ENCODE results near the gene SHROOM4. TPM values are rescaled to one million over a fixed set of nuclear protein-coding genes. Genes with fewer than 3 reads are reported as not detected.

SHROOM4 gene
- total RNA-seq, 1 donor from 2014 or later: 1.7 TPM

DNA sequence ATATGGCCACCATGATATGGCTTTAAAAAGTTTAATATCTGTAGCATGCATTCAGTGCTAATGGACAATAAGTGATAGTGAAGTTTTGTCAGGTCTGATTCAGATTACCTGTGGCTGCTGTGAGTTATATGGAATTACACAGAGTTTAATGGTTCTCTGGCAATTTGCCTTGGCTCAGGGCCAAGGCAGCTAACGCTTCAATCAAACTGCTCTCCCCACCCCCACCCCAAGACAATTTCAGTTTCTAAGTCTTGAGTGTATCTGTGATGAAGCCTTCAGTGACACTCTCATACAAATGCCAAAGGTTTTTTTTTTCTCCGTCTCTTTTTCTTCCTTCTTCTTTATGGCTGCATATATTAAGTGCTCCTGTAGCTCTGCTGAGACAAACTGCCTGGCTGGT lies 106.6 kb downstream of the SHROOM4 start:
- no peak for DNase-seq

DNA sequence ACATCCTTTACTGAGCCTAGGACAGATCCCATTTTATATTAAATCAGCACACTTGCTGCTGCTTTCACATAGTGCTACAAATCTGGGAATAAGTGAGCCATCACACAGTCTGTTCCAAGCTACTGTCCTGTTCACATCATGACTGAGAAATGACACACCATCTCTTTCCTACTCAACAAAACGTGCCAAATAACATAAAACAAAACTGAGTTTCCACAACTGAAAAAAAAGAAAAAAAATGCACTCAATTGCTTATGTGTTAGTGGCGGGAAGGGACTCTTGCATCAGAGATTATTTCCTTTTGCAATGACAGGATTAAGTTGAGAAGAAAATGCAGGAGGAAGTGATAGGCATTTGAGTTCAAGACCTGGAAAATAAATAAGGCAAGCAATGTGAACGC lies 109.0 kb downstream of the SHROOM4 start:
- no peak for DNase-seq

DNA sequence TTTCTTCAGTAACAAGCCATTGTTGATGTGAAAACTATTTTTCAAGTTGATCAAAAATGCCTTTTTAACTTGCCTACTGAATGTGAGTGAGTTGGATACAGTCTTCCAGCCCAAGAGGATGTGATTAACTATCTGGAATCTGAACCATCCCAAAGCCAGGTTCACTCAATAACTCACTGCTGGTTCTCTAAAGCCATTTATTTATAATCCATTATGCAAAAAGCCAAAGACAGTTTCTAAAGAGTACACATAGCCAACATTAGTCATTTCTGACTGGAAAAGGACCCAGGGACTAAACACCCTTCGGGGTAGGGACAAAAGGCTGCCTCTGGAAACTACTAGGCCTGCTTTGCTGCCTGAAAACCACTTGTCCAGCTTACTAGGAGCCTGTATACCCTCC lies 109.6 kb downstream of the SHROOM4 start:
- DNase-seq: no peak

DNA sequence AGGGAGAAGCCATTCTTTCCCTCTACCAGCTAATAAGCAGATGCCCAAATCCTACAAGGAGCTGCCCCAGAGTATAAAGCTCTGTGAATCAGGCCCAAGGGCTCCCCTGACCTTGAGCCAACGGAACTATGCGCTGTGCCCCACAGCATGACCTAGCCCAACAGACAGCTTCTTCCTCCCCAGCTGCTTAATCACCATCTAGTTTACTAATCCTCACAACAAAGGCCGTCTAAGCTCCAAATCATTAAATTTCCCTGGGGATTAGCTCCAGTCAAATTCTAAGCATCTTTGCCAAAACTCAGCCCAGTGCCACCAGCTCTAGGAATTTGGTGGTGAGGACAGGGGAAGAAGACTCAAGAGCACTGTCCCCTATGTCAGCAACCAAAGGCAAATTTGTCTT lies 113.1 kb downstream of the SHROOM4 start:
- DNase-seq: no peak

DNA sequence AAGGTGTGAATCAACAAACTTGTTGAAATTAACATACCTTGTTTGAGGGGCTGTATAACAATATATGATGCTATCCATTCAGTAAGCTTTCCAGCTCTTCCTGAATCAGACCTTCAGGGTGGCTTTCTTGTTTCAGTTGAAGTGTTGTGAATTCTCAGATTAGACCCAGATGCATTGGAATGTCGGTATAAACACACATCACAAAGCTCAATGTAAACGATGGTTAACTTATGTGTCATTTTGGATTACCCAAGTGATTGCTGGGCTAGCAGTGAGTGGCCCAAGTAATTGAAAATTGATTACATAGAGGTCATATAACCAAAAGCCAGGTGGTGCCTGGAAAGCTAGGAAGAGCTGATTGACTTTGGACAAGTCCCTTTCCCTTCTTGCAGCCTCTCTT lies 115.0 kb downstream of the SHROOM4 start:
- no peak for DNase-seq

DNA sequence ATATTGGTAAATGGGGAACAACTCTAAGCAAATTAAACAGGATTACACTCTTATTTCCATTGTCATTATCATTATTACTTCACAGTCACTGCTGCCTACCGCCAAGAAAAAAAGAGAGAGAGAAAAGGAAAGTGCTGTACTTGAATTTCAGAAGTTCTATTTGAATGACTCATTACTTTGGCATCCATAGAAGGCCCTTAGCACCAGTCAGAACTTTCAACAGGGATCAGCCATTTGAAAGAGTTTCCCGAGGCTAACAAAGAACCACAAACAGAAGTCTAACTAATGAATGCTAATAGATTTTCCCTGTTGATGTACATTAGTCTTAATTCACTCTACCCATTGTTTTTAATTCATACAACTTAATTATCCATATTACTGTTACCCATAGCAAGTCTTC lies 116.3 kb downstream of the SHROOM4 start:
- no peak for DNase-seq

DNA sequence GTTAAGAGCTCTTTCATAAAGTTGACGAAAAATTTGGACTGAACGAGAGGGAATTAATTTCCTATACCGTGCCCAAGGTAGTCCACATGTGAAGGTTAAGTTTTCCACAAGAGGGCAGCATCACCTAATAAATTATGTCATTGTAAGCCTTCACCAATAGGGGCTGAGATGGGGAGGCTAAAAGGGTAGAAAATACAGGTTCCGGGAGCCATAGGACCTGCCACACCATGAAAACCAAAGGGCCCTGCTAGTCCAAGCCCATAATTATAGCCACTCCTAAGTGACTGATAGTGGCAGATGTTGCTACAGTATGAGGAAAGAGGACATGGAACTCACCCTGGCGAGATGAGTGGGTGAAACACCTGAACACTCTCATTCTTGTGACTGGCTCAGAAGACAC lies 122.2 kb downstream of the SHROOM4 start:
- DNase-seq: no peak

DNA sequence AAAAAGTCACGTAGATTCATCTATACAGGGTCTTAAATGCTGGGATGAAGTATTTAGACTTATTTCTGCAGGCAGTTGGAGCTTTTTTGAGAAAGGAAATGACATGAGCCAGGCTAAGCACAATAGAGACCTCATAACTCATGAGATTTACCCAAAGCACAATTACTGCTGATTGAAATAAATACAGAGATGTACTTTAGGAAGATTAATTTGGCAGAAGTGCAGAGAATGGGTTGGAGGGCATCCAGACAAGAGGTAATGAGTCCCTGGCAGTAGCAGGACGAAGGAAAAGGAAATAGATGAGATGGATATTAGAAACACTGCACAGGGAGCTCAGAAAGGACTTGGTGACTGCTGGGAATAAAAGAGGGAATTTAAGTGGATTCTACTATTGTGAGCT lies 129.1 kb downstream of the SHROOM4 start:
- DNase-seq: no peak

DNA sequence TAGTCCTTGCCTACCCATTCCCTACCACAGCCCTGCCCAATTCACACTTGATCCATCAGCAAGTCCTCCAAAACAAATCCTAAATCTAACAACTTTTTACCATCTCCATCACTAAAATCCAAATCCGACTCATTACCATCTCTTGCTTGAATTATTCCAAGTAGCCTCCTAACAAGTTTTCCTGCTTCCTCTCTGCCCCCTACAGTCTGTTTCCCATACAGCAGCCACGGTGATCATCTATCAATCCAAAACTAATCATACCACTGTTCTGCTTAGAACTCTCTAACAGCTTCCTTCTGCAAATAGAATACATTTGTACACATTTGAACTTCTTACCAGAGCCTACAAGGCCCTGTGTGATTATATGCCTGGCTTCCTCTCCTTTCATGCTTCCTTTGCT lies 133.0 kb downstream of the SHROOM4 start:
- no peak for DNase-seq

DNA sequence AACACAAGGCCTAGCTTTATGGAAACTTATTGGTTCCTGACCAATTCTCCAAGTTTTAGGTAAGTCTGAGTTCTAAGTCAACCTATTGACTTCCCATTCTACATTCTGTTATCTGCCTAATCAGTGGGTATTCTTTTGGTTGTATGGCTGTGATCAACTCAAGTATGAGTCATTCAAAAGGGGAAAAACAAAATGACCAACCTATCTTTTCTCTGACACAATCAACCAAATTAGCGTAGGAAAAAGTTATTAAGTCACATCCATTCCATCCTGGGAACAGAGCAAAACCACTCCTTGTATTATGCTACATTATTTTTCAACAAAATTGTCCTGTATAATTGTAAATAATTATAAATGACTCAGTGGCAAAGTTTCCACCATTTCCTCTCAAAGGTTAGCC lies 136.2 kb downstream of the SHROOM4 start:
- no peak for DNase-seq

DNA sequence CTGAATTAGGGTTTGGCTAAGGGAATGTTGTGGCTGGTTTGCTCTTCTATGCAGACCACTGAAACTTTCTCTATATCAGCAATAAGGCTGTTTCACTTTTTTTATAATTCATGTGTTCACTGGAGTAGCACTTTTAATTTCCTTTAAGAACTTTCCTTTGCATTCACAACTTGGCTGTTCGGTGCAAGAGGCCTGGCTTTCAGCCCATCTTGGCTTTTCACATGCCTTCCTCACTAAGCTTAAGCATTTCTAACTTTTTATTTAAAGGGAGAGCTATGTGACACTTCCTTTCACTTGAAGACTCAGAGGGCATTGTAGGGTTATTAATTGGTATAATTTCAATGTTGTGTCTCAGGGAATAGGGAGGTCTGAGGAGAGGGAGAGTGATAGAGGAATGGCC lies 142.3 kb downstream of the SHROOM4 start:
- DNase-seq: no peak

DNA sequence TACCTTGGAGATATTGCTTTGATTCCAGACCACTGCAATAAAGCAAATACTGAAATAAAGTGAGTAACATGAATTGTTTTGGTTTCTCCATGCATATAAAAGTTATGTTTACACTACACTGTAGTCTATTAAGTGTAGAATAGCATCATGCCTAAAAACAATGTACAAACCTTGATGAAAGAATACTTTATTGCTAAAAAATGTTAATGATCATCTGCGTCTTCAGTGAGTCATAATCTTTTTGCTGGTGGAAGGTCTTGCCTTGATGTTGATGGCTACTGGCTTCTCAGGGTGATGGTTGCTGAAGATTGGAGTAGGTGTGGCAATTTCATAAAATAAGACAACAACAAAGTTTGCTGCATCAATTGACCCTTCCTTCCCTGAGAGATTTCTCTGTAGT lies 145.1 kb downstream of the SHROOM4 start:
- no peak for DNase-seq

DNA sequence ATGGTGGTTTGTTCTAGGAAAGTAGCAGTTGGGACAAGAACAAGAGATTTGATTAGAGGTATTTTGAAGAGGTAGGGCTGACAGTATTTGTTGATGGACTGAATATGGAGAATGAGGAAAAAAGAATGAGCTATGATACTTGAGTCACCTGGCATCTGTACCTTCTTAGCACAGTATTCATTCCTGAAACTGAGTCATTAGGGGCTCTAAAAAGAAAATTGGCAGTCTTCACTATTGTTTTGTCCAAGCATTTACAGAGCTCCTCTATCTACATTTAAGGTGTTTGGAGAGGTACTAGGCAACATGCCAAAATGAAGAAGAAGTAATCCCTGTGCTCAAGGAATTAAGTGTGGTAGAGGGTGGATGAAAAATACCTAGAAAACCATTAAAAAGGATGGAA lies 165.8 kb downstream of the SHROOM4 start:
- DNase-seq: no peak

DNA sequence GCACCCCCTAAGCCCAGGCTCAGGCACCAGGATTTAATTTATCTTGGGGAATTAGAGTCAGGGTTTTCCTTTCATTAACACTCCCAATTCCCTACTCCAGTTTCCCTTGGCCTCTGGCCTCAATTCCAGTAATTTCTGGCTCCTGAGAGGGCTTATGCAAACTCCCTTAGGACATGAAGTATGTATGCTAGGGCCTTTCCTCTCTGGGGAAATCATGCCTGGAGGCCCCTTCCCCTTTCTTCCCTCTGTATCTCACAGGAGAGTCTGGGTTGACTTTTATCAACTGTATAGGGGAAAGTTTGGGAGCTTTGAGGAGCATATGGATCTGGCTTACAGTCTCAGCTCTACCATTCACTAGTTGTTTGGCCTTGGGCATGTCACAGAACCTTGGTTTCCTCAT lies 169.5 kb downstream of the SHROOM4 start:
- DNase-seq: no peak

DNA sequence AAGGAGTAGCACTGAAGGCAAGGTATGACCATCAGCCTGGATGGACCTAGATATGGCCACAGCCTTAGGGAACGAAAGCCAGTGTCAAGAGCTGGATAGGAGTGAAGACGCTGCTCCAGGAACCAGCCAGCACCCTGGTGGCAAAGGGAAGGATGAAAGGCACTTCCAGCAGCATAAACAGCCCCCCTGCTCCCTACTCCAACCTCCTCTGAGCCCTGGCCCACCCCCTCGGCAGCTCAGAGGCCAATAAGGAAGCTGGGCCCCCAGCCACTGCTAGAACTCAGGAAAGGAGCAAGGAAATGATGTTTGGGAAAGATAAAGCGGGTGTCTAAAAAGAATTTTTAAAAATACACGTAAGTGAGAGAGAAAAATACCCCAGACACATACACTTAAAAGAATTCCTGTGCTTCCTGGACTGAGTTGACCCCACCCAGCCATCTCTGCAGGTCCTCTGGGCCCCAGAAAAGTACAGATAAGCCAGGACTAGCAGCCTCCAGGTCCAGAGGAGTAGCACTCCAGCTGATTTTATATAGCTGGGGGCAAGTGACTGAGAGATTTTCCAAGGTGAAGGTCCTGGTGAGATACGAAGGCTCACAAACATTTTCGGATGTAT lies 170.4 kb downstream of the SHROOM4 start:
- DNase-seq: no peak

DNA sequence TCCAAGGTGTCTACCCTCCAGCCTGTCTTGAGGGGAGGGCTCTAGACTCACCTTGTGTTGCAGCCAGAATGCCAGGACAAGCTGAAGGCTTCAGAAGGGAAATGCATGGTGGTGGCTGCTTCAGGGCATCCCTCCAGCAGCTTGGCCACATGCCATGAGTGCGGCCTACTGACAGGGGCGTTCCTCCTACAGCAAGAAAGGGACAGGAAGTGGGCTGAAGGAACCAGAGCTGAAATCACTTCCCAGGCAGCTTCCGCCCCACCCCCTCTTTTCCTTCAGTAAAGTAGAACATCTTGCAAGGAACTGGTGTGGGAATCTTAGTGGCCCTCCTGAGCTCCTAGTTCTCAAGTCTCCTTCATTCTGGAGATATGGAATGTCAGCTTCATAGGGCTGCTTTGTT lies 175.9 kb downstream of the SHROOM4 start:
- DNase-seq: no peak

DNA sequence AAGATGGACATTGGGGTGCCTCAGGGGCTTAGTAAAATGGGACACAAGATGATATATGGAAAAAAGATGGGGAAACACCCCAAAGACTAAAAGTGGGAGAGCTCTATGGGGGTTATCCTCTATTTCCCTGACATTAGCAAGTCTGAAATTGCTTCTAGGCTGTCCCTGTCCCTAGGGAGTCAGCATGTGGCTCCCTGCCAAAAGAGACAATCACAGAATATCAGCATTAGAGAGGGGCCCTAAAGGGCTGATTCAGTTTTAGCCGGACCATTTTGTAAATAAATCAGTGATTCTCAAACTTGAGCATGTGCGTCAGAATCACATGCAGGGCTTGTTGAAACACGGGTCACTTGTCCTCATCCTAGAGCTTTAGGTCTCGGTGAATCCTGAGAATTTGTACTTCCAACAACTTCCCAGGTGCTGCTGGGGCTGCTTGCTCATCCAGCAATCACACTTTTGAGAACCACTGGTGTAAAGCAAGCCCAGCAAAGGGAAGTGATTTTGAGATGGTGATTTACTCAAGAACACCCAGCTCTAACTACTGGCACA lies 178.1 kb downstream of the SHROOM4 start:
- no peak for DNase-seq

DNA sequence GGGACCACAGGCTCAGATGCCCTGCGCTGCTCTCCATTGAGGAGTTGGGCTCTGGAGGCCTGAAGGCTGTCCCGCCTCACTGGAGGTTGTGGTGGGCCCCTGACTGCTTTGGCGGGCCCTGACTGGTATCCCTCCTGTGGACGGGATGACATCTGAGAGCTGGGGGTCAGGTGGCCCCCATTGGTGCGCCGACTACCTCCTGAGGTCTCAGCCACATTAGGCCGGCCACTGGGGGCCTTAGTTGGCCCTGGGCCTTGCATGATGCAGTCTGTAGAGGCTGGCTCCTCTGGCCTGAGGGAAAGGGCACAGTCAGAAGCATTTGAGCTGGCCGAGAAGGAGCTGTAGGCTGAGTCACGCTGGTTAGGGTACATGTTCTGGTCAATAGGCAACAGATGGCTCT lies 178.8 kb downstream of the SHROOM4 start:
- DNase-seq: no peak

DNA sequence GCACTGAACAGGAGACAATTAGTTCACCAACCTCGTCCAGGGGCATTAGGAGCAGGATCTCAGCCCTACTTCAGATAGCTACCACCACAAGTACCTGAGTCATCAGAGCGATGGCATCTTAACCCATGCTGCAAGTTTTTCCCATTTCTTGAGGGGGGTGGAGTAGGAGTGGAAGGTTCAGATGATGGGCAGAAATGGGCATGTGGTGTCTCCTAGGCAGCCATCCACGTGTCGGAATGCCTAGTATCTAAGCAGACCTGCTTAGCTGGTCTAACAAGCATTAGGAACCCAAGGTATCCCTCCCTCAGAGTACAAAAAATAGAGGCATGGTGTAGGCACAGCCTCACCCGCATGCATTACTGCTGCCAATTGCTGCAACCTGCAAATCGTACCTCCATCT lies 184.2 kb downstream of the SHROOM4 start:
- DNase-seq: no peak

DNA sequence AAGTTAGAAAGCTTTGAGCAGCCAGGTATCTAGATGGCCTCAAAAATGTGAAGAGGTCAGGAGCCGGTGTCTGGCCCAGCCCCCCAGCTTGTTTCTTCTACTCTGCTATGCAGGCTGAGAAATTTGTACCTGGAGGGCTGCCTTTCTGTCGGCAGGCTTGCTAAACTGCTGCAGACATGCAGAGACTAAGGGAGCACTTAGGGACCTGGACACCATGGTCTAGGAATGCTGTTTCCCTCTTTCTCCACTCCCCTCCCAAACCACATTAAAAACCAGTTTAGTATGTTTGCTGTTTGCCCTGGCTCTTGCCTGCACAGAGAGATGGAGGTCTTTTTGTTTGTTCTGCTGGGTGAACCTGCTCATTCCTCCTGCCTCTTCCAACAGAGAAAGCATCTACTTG lies 186.3 kb downstream of the SHROOM4 start:
- no peak for DNase-seq

DNA sequence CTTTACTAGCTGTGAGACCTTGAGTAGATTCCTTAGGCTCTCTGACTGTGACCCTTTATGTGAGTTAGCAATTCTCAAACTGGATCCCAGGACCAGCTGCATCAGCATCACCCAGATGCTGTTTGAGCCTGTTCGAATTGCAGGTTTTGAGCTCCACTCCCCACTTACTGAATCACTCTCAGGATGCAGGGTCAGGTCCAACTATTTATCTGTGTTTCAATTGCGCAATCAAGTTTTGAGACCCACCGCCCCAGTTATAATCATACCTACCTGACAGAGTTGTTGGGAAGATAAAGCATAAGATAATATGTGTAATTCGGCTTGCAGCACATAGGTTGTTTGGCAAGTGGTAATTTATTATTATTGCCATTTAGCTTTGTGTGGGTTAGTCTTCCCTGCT lies 187.6 kb downstream of the SHROOM4 start:
- DNase-seq: no peak

DNA sequence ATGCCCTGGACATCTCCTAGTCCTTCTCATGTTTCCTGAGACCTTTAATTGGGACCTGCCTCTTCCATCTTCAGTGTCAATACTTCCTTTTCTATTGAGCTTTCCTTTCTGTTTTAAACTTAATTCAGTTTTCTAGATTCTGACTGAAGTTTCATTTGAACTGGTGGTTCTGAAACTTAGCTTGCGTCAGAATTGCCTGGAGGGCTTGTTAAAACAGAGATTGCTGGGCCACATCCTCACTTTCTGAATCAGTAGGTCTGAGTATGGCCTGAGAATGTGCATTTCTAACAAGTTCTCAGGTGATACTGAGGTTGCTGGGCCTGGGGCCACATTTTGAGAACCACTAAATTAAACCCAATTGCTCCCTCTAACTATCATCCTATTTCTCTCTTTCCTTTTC lies 191.2 kb downstream of the SHROOM4 start:
- no peak for DNase-seq

DNA sequence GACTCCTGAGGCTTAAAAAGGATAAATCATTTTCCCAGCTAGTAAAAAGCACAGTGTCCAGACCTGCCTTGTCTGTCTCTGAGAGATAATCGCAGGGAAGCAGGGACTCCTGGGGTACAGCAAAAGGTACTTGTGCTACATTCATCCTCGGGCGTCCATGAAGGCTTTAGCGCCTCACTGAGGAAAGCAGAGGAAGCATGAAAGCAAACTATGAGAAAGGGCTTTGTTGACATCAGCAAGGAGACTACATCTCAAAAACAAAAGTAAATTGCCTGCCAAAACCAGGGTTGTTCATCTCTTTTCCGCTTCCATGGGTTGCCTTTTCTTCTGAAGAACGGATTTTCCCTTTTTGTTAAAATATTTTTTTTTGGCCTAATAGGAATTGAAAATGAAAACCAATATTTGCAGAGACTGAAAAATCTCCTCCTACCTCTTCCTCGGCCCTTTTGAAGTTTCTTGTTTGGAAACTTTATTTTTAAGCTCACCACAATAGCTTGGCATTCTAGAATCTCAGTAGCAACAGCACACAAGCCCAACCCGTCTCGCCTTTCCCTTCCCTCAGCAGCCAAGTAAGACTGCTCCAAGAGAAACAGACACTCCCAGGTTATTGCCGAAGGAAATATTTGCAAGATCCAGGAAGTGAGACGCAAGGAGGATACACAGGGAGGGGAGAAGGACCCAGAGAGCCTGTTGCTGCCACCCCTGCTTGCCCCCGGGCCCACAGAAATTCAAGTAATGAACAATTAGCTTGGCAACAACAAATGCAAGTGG lies 195.0 kb downstream of the SHROOM4 start:
- DNase-seq: no peak

DNA sequence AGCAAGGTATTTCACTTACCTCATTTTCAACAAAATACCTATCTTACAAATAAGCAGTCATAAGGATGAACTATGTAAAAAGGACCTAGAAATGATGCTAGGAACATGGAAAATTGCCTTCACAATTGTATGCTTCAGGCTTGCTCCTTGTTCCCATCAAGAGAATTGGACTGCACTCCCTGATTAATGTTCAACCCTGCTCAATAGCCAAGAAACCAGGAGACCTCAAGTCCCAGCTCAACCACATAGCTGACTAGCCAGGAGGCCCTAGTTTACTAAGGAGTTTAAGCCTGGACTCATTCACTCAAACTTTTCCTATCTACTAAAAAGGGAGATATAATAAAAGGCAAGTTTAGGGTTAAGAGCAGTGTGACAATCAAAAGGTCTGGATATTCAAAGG lies 196.8 kb downstream of the SHROOM4 start:
- no peak for DNase-seq
